Parathyroid adenoma (tissue), 2 donors: ENCODE measurements around the gene VIL1.

Experiments
- H2AFZ ChIP-seq: fragments of 300-600 bp; sonication (generic); one replicate; pipeline ENCODE4 v1.7.0; 2017; ENCODE audit warnings: antibody characterized with exemption, mild to moderate bottlenecking
- H3K27ac ChIP-seq: fragments of 300-600 bp; sonication (generic); one replicate; pipeline ENCODE4 v1.7.0; 2017
- H3K27me3 ChIP-seq: fragments of 300-600 bp; sonication (generic); one replicate; pipeline ENCODE4 v1.7.0; 2017; ENCODE audit warnings: low read length; ENCODE audit not compliant: control insufficient read depth, insufficient read depth
- H3K36me3 ChIP-seq: fragments of 300-600 bp; sonication (generic); one replicate; pipeline ENCODE4 v1.7.0; 2017; ENCODE audit warnings: low read length; ENCODE audit not compliant: control insufficient read depth, insufficient read depth
- H3K4me1 ChIP-seq: fragments of 300-600 bp; sonication (generic); one replicate; pipeline ENCODE4 v1.7.0; 2017; ENCODE audit warnings: control low read depth
- H3K4me2 ChIP-seq: fragments of 300-600 bp; sonication (generic); one replicate; pipeline ENCODE4 v1.7.0; 2017; ENCODE audit warnings: low read length
- H3K4me3 ChIP-seq: fragments of 300-600 bp; sonication (generic); one replicate; pipeline ENCODE4 v1.7.0; 2017; ENCODE audit warnings: low read depth, low read length
- H3K79me2 ChIP-seq: fragments of 300-600 bp; sonication (generic); one replicate; pipeline ENCODE4 v1.7.0; 2017; ENCODE audit warnings: control low read depth
- H3K9ac ChIP-seq: fragments of 300-600 bp; sonication (generic); one replicate; pipeline ENCODE4 v1.7.0; 2017; ENCODE audit warnings: mild to moderate bottlenecking
- H3K9me3 ChIP-seq: fragments of 300-600 bp; sonication (generic); one replicate; pipeline ENCODE4 v1.7.0; 2017; ENCODE audit warnings: low read length; ENCODE audit not compliant: control insufficient read depth
- TF ChIP-seq, protein P1 (sequence below): fragments of 300-600 bp; sonication (generic); IDR thresholded peaks from one replicate; pipeline ENCODE4 v1.7.0; 2017; ENCODE audit warnings: antibody characterized with exemption, mild to moderate bottlenecking
- donor health status: primary hyperparathyroidism.

The VIL1 gene

DNA sequence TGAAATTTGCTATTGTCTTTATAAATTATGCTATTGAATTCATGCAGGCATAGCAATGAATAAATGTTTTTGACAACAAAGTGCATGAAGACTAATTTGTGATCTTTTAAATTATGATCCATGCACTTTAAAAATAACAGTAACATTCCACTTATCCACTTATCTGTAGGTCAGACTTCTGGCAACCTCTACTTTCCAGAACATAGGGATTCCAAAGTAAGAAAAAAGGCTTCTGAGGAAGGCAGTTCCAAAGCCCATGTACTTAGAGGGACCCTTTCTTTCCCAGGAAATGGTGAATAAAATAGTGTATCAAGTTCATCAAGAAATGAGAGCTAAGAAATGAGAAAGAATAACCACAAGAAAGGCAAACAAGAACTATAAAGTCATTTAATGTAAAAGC, 58.3 kb downstream of the VIL1 start:
- no peak overlapping the region for H3K4me3 ChIP-seq
- H3K9ac ChIP-seq, result no peak overlapping the region
- H3K4me2 ChIP-seq, result no peak overlapping the region
- no peak overlapping the region for H3K27ac ChIP-seq
- H3K9me3 ChIP-seq, result no peaks in the 10 kb centered on the region
- no peaks in the 10 kb centered on the region for H3K27me3 ChIP-seq
- H2AFZ ChIP-seq, result no peak overlapping the region
- H3K4me1 ChIP-seq, result no peaks in the 10 kb centered on the region
- TF ChIP-seq, protein P1, sequence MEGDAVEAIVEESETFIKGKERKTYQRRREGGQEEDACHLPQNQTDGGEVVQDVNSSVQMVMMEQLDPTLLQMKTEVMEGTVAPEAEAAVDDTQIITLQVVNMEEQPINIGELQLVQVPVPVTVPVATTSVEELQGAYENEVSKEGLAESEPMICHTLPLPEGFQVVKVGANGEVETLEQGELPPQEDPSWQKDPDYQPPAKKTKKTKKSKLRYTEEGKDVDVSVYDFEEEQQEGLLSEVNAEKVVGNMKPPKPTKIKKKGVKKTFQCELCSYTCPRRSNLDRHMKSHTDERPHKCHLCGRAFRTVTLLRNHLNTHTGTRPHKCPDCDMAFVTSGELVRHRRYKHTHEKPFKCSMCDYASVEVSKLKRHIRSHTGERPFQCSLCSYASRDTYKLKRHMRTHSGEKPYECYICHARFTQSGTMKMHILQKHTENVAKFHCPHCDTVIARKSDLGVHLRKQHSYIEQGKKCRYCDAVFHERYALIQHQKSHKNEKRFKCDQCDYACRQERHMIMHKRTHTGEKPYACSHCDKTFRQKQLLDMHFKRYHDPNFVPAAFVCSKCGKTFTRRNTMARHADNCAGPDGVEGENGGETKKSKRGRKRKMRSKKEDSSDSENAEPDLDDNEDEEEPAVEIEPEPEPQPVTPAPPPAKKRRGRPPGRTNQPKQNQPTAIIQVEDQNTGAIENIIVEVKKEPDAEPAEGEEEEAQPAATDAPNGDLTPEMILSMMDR, result no peak
- no peaks in the 10 kb centered on the region for H3K79me2 ChIP-seq
- H3K36me3 ChIP-seq, result no peaks in the 10 kb centered on the region

DNA sequence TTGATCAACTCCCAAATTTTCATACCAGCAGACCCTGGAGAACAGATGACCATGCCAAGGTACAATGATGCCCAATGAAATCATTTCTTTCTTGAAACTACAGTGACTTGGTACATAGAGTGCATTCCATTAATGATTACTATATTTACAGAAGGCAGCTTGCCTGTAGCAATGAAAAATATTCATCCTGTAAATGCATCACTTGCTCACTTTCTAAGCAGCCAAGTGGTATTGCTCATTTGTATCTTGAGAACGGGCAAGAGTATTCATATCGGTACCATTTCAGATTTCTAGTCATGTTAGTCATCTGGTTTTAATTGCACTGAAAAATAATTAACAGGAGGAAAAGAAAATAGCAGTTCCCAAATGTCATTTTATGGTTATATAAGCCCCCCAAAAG, 59.6 kb downstream of the VIL1 start:
- H3K9me3 ChIP-seq, result no peaks in the 10 kb centered on the region

DNA sequence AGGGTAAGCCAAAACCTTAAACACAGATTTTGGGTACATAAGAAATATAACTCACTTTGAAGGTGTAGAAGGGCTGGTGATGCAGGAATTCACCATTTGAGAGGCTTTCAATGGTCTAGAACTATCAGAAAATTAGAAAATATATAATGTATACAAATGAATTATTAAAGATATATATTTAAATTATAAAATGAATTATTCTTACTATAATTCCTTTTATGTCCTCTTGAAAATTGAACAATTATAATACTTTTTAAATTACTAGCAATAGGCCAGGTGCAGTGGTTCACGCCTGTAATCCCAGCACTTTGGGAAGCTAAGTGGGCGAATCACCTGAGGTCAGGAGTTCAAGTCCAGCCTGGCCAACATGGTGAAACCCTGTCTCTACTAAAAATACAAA, 60.7 kb downstream of the VIL1 start:
- Histone ChIP-seq H3K4me1 (no peaks in the 10 kb centered on the region), H3K4me3 (no peak overlapping the region)
- TF ChIP-seq, protein P1, result no peak

More for the DNA sequence above, 59.6 kb downstream of the VIL1 start:
- H3K9ac ChIP-seq, result no peak overlapping the region
- H3K36me3 ChIP-seq, result no peaks in the 10 kb centered on the region
- no peak overlapping the region for H3K4me3 ChIP-seq
- H3K27me3 ChIP-seq, result no peaks in the 10 kb centered on the region
- H3K79me2 ChIP-seq, result no peaks in the 10 kb centered on the region
- H2AFZ ChIP-seq, result no peak overlapping the region
- H3K4me1 ChIP-seq, result no peaks in the 10 kb centered on the region
- TF ChIP-seq, protein P1, result no peak
- H3K27ac ChIP-seq, result no peak overlapping the region
- H3K4me2 ChIP-seq, result no peak overlapping the region

DNA sequence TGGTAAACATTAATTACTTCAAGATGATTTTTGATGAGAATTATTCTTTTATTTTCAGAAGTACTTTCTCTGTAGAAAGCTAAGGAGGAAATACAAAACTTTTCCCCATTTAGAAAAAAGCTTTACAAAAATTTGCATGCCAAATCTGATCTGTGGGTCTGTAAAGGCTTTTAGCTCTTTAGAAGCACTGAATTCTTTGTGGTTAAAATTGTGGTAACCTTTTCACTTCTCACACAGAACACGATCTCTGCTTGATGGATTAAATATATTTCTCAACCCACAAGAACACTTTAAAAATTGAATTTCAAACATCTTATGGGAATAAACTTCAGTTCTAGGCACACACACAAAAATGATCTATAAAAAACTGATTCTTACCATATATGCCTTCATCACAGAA, 63.7 kb downstream of the VIL1 start:
- H3K27me3 ChIP-seq, result no peaks in the 10 kb centered on the region
- no peaks in the 10 kb centered on the region for H3K4me1 ChIP-seq
- H3K79me2 ChIP-seq, result no peaks in the 10 kb centered on the region
- H3K36me3 ChIP-seq, result no peaks in the 10 kb centered on the region
- H3K9ac ChIP-seq, result no peak overlapping the region
- no peak overlapping the region for H3K27ac ChIP-seq
- H3K9me3 ChIP-seq, result no peaks in the 10 kb centered on the region
- H2AFZ ChIP-seq, result no peak overlapping the region
- no peak overlapping the region for H3K4me3 ChIP-seq
- TF ChIP-seq, protein P1, result no peak
- H3K4me2 ChIP-seq, result no peak overlapping the region

More for the DNA sequence above, 60.7 kb downstream of the VIL1 start:
- Histone ChIP-seq H3K9ac (no peak overlapping the region), H3K4me2 (no peak overlapping the region), H3K27me3 (no peaks in the 10 kb centered on the region), H3K27ac (no peak overlapping the region), H3K9me3 (no peaks in the 10 kb centered on the region), H2AFZ (no peak overlapping the region), H3K36me3 (no peaks in the 10 kb centered on the region), H3K79me2 (no peaks in the 10 kb centered on the region)

DNA sequence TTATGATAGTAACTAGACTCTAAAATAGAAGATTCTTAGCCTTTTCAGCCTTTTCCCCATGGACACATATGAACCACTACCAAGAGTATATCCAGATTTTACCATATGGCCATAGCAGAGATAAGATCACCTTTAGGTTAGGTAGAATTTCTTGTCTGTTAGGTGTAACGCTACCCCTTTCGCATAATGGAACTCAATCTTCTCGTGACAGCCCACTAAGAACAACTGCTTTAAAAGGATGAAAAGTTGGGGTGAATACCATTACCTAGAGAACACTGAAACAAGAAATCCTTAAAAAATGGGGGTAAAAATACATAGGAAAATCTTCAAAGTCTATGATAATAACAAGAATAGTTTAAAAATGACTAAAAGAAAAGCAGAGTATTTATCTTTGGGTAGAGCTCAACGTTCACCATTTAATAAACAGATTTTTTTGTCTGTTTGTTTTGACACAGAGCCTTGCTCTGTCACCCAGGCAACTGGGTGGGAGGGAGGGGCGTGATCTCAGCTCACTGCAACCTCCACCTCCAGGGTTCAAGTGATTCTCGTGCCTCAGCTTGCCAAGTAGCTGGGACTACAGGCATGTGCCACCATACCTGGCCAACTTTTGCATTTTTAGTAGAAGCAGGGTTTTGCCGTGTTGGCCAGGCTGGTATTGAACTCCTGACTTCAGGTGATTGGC, 67.2 kb downstream of the VIL1 start:
- H3K4me2 ChIP-seq, result no peak overlapping the region
- no peaks in the 10 kb centered on the region for H3K27me3 ChIP-seq
- peaks cover 2% of the 10 kb centered on the region for H3K79me2 ChIP-seq
- H3K9ac ChIP-seq, result no peak overlapping the region
- no peaks in the 10 kb centered on the region for H3K9me3 ChIP-seq
- H3K4me1 ChIP-seq, result no peaks in the 10 kb centered on the region
- H3K4me3 ChIP-seq, result no peak overlapping the region
- no peak overlapping the region for H2AFZ ChIP-seq
- TF ChIP-seq, protein P1, result no peak
- no peaks in the 10 kb centered on the region for H3K36me3 ChIP-seq
- no peak overlapping the region for H3K27ac ChIP-seq
